OCI-LY3 (cell line): Measurements from ENCODE around the gene URI1.
A peak's percentile ranks its signal among the peaks of the same experiment; 100 is the strongest.
"Not testable (repeated sequence)": the region's sequence is repeated elsewhere in the genome, so short reads cannot be mapped to it uniquely, and the experiment has no call there.

Experiments
- H2AFZ ChIP-seq: fragments of 200-600, 300-600 bp; shearing (Covaris generic); 2 replicates; pipeline ENCODE4 v1.6.0; 2014; ENCODE audit warnings: antibody characterized with exemption, low read depth, low read length
- H3K27ac ChIP-seq: fragments of 200-600, 300-600 bp; sonication (generic); 2 replicates; pipeline ENCODE4 v1.5.1; 2014; ENCODE audit warnings: mild to moderate bottlenecking, low read length, moderate library complexity, mixed read lengths
- H3K27me3 ChIP-seq: fragments of 200-600, 300-600 bp; sonication (generic); 2 replicates; pipeline ENCODE4 v1.6.1; 2014; ENCODE audit warnings: low read depth, low read length, mixed read lengths
- H3K36me3 ChIP-seq: fragments of 200-600, 300-600 bp; sonication (generic); replicated peaks from 2 replicates; pipeline ENCODE3; 2014; ENCODE audit warnings: low read depth, low read length, mixed read lengths
- H3K4me1 ChIP-seq: fragments of 300-600, 200-600 bp; sonication (generic); 2 replicates; pipeline ENCODE4 v1.6.1; 2014; ENCODE audit warnings: low read length, mixed read lengths
- H3K4me2 ChIP-seq: fragments of 200-600, 300-600 bp; sonication (generic); 2 replicates; pipeline ENCODE4 v1.6.1; 2014; ENCODE audit warnings: low read length, mixed read lengths
- H3K4me3 ChIP-seq: fragments of 300-600, 200-600 bp; sonication (generic); 2 replicates; pipeline ENCODE4 v1.5.1; 2014; ENCODE audit warnings: antibody characterized with exemption, mild to moderate bottlenecking, low read length, moderate library complexity
- H3K79me2 ChIP-seq: fragments of 300-600, 200-600 bp; shearing (Covaris generic); 2 replicates; pipeline ENCODE4 v1.6.1; 2014; ENCODE audit warnings: mild to moderate bottlenecking, low read length, mixed read lengths
- H3K9ac ChIP-seq: fragments of 300-600, 200-600 bp; shearing (Covaris generic); 2 replicates; pipeline ENCODE4 v1.6.0; 2014; ENCODE audit warnings: mild to moderate bottlenecking, low read length, moderate library complexity
- H3K9me3 ChIP-seq: fragments of 200-600, 300-600 bp; shearing (Covaris generic); 2 replicates; pipeline ENCODE4 v1.6.1; 2014; ENCODE audit warnings: low read length, mixed read lengths; ENCODE audit not compliant: insufficient read depth
- H4K20me1 ChIP-seq: fragments of 200-600, 300-600 bp; sonication (generic); 2 replicates; pipeline ENCODE4 v1.6.1; 2016; ENCODE audit warnings: low read length, mixed read lengths; ENCODE audit not compliant: insufficient read depth
- EZH2phosphoT487 ChIP-seq: fragments of 200-600 bp; shearing (Covaris generic); IDR thresholded peaks from 2 replicates; pipeline ENCODE4 v1.6.1; 2018; ENCODE audit warnings: antibody characterized with exemption, mixed run types, low read depth
- TF ChIP-seq, protein P1 (sequence below): fragments of 200-600, 300-600 bp; sonication (generic); IDR thresholded peaks from 2 replicates; pipeline ENCODE4 v1.5.1; 2014; ENCODE audit warnings: antibody characterized with exemption, low read length, low read depth

Gene URI1

DNA sequence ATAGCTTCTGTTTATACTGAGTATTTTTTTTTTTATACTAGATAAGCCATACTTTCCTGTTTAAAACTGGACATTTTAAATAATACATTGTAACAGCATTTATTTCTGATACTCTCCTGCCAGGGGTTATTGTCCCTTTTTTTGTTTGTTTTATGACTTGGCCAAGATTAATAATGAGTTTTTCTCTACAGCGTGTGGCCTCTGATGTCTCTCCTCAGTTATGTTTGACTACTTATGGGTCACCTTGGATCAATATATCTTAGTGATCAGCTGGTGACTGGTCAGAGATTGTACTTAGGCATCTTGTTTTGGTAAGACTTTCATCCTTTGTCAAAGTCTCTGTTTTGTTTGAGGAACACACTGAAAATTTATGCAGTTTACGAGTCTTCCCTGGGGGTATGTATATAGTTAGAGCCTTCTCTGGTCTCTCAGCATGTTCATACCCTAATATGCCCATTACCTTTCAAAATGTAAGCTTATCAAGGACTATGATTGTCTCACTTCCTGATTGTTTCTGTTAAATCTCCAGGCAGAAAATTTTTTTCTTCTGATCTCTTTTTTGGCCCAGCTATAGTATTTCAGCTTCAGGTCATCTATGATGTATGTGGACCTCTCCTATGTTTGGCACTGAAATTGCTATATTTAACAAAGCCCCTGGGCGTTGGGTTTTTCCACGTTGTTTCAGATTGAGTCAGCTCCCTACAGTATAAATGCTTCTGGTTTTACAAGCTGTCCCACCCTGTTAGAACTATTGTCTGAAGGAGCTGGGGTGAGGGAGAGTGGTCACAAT is 87.9 kb downstream of the URI1 start:
- H3K79me2 ChIP-seq, result no peaks in the 10 kb centered on the region
- H3K4me2 ChIP-seq, result peak overlapping the region; percentile 72
- H3K4me1 ChIP-seq, result peaks cover 23% of the 10 kb centered on the region
- H3K27ac ChIP-seq, result peak overlapping the region; percentile 38
- no peaks in the 10 kb centered on the region for H3K27me3 ChIP-seq
- no peak overlapping the region for H2AFZ ChIP-seq
- H3K9ac ChIP-seq, result 0 out of 2 replicates have a peak overlapping the region, but pooled peaks have one; percentile 0
- H3K4me3 ChIP-seq, result peak overlapping the region; percentile 36
- no peak for TF ChIP-seq EZH2phosphoT487
- TF ChIP-seq, protein P1, sequence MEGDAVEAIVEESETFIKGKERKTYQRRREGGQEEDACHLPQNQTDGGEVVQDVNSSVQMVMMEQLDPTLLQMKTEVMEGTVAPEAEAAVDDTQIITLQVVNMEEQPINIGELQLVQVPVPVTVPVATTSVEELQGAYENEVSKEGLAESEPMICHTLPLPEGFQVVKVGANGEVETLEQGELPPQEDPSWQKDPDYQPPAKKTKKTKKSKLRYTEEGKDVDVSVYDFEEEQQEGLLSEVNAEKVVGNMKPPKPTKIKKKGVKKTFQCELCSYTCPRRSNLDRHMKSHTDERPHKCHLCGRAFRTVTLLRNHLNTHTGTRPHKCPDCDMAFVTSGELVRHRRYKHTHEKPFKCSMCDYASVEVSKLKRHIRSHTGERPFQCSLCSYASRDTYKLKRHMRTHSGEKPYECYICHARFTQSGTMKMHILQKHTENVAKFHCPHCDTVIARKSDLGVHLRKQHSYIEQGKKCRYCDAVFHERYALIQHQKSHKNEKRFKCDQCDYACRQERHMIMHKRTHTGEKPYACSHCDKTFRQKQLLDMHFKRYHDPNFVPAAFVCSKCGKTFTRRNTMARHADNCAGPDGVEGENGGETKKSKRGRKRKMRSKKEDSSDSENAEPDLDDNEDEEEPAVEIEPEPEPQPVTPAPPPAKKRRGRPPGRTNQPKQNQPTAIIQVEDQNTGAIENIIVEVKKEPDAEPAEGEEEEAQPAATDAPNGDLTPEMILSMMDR, result no peak
- peaks cover 63% of the 10 kb centered on the region for H3K36me3 ChIP-seq
- H3K9me3 ChIP-seq, result peaks cover 4% of the 10 kb centered on the region; the same call in 1 of the 2 replicates
- 0 out of 2 replicates have a peak, but pooled peaks cover 3% of the 10 kb centered on the region for H4K20me1 ChIP-seq

DNA sequence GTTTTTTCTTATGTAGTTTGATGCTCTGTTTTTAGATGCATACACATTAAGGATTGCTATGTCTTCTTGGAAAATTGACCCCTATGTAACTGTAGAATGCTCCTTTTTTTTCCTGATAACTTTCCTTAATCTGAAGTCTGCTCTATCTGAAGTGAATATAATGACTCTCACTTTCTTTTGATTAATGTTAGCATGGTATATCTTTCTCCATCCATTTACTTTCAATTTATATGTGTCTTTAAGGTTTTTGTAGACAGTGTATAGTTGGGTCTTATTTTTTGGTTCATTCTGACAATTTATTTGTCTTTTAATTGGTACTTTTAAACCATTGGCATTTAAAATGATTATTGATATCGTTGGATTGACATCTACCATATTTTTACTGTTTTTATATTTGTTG is 92.3 kb downstream of the URI1 start:
- no peak overlapping the region for H3K4me3 ChIP-seq
- no peak overlapping the region for H3K27ac ChIP-seq
- no peaks in the 10 kb centered on the region for H3K9me3 ChIP-seq
- peaks cover 35% of the 10 kb centered on the region for H3K4me1 ChIP-seq
- no peak overlapping the region for H3K4me2 ChIP-seq
- peaks cover 71% of the 10 kb centered on the region for H3K36me3 ChIP-seq
- H3K9ac ChIP-seq, result no peak overlapping the region
- H2AFZ ChIP-seq, result no peak overlapping the region
- H3K79me2 ChIP-seq, result no peaks in the 10 kb centered on the region
- H4K20me1 ChIP-seq, result peaks cover 16% of the 10 kb centered on the region
- no peaks in the 10 kb centered on the region for H3K27me3 ChIP-seq
- TF ChIP-seq, protein P1, result no peak
- no peak for TF ChIP-seq EZH2phosphoT487

DNA sequence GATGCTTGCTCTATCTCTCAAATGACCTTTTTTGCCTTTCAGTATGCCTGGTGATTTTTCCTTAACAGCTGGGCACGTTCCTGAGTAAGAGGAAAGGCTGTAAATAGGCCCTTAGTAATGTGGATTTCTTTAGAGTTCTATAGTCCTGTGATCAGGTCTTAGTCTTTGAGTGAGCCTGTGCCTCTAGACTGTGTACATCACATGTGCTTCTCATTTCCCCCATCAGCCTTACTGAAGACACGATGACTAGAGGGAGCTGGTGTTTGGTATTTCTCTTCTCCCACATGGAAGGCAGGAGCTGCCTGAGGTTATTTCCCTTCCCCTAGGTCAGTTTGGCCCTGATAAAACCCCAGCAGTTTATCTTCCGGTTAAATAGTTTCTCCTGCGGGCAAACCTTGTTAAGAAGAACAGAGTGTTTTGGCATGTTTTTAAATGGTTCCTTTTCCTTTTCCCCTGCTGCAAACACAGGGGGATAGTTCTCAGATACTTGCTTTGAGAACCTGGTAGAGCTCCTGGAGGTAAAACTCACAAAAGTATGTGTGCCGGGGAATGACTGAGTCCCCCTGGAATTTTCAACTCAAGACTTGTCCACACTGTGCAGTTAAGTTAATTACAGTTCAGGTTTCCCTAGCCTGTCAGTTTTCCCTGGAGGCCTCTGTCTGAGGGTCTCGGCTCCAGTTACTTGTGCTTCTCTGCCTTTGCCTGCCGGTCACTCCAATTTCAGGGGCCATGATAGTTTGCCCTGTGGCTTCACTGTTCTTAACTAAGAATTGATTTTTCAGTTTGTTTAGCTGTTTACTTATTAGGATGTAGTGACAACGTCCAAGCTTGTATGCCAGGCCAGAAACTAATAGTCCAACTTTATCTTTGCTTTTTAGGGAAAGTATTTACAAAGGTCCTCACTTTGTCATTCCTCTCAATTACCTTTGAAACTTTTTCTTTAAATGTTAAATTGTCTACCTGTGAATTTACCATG is 94.4 kb downstream of the URI1 start:
- H4K20me1 ChIP-seq, result peaks cover 12% of the 10 kb centered on the region
- no peak overlapping the region for H3K27ac ChIP-seq
- H3K79me2 ChIP-seq, result no peaks in the 10 kb centered on the region
- TF ChIP-seq, protein P1, result no peak
- TF ChIP-seq EZH2phosphoT487, result no peak
- H3K4me3 ChIP-seq, result peak overlapping the region; percentile 22; the same call in 1 of the 2 replicates
- H3K9ac ChIP-seq, result no peak overlapping the region
- peak overlapping the region; percentile 53 for H3K4me2 ChIP-seq
- no peaks in the 10 kb centered on the region for H3K27me3 ChIP-seq
- H3K4me1 ChIP-seq, result peaks cover 19% of the 10 kb centered on the region
- no peak overlapping the region for H2AFZ ChIP-seq
- H3K9me3 ChIP-seq, result peaks cover 6% of the 10 kb centered on the region; the same call in 1 of the 2 replicates
- peaks cover 70% of the 10 kb centered on the region for H3K36me3 ChIP-seq

DNA sequence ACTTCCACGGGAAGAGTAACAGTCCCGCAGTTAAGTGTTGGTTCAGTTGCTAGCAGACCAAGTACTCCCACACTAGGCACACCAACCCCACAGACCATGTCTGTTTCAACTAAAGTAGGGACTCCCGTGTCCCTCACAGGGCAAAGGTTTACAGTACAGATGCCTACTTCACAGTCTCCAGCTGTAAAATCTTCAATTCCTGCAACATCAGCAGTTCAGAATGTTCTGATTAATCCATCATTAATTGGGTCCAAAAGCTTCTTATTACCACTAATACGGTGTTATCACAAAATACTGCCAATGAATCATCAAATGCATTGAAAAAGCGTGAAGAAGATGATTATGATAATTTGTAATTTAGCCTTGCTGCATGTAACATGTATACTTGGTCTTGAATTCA is 95.8 kb downstream of the URI1 start:
- Histone ChIP-seq H3K36me3 (peaks cover 57% of the 10 kb centered on the region), H2AFZ (no peak overlapping the region), H3K4me3 (no peak overlapping the region), H3K27ac (no peak overlapping the region), H3K27me3 (no peaks in the 10 kb centered on the region), H3K4me2 (no peak overlapping the region), H4K20me1 (peaks cover 12% of the 10 kb centered on the region), H3K79me2 (no peaks in the 10 kb centered on the region), H3K4me1 (peaks cover 19% of the 10 kb centered on the region), H3K9me3 (peaks cover 6% of the 10 kb centered on the region; the same call in 1 of the 2 replicates), H3K9ac (no peak overlapping the region)
- TF ChIP-seq EZH2phosphoT487, result no peak
- TF ChIP-seq, protein P1, result no peak

DNA sequence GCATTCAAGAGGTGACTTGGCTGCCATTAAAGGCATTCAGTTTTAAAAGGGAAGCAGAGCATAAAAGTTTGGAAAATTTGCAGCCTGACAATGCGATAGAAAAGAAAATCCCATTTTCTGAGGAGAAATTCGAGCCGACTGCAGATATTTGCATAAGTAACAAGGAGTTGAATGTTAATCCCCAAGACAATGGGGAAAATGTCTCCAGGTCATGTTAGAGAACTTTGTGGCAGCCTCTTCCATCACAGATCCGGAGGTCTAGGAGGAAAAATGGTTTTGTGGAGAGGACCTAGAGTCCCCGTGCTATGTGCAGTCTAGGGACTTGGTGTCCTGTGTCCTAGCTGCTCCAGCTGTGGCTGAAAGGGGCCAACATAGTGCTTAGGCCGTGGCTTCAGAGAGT is 99.9 kb downstream of the URI1 start:
- H3K4me1 ChIP-seq, result peaks cover 11% of the 10 kb centered on the region
- not testable (repeated sequence) for H3K4me3 ChIP-seq, H3K79me2 ChIP-seq, H3K27me3 ChIP-seq, H4K20me1 ChIP-seq, H3K9me3 ChIP-seq, H3K4me2 ChIP-seq, H3K9ac ChIP-seq, H3K27ac ChIP-seq, H2AFZ ChIP-seq
- peaks cover 29% of the 10 kb centered on the region for H3K36me3 ChIP-seq
